NCI-H345 (cell line): Measurements from ENCODE around the gene MYO7A.
A peak's percentile ranks its signal among the peaks of the same experiment; 100 is the strongest.

ENCODE experiments used
- DNase-seq: peaks from one replicate; lab custom pipeline; 2025; lab: John Stamatoyannopoulos, UW

The MYO7A gene

GRCh38 chr11:77127235-77127911, 673 bp upstream of the MYO7A start:
- DNase-seq: peak; percentile 71

GRCh38 chr11:77129069-77129841, 1.2 kb downstream of the MYO7A start:
- no peak for DNase-seq

GRCh38 chr11:77129842-77130756, 2.1 kb downstream of the MYO7A start:
- DNase-seq: no peak

GRCh38 chr11:77130763-77131513, 2.9 kb downstream of the MYO7A start:
- DNase-seq: no peak

- no peak for DNase-seq
Observed at GRCh38 chr11:77131560-77131959, 3.5 kb downstream of the MYO7A start.

- no peak for DNase-seq
Observed at GRCh38 chr11:77135069-77135468, 7.0 kb downstream of the MYO7A start.

GRCh38 chr11:77136074-77136473, 8.0 kb downstream of the MYO7A start:
- DNase-seq: no peak

- DNase-seq: no peak
Observed at GRCh38 chr11:77136784-77137420, 8.9 kb downstream of the MYO7A start.

GRCh38 chr11:77137421-77137820, 9.4 kb downstream of the MYO7A start:
- DNase-seq: no peak

- DNase-seq: no peak
Observed at GRCh38 chr11:77138106-77138649, 10.1 kb downstream of the MYO7A start.

GRCh38 chr11:77139201-77139600, 11.2 kb downstream of the MYO7A start:
- DNase-seq: no peak

- no peak for DNase-seq
Observed at GRCh38 chr11:77140231-77140851, 12.3 kb downstream of the MYO7A start.

GRCh38 chr11:77141034-77141433, 13.0 kb downstream of the MYO7A start:
- DNase-seq: peak; percentile 84

GRCh38 chr11:77141475-77141874, 13.4 kb downstream of the MYO7A start:
- DNase-seq: no peak

GRCh38 chr11:77142091-77142975, 14.3 kb downstream of the MYO7A start:
- no peak for DNase-seq

- no peak for DNase-seq
Observed at GRCh38 chr11:77143405-77144020, 15.5 kb downstream of the MYO7A start.

GRCh38 chr11:77144196-77144856, 16.3 kb downstream of the MYO7A start:
- DNase-seq: no peak

GRCh38 chr11:77144857-77145428, 16.9 kb downstream of the MYO7A start:
- DNase-seq: no peak
